Nephron (organoid): ENCODE data around the gene ZNF385D.
"Not testable (repeated sequence)": the region's sequence is repeated elsewhere in the genome, so short reads cannot be mapped to it uniquely, and the experiment has no call there.

ENCODE experiments used
- H3K27ac Mint-ChIP-seq, 3 experiments: 2 replicates each; pipeline ENCODE4 v1.8.0; 2020; ENCODE audit warnings: mixed read lengths in 3 of 3, mild to moderate bottlenecking in 2 of 3, moderate library complexity in 1 of 3
- H3K27me3 Mint-ChIP-seq: 2 replicates; pipeline ENCODE4 v1.8.0; 2021; ENCODE audit warnings: low read depth, mild to moderate bottlenecking, moderate library complexity, mixed read lengths
- H3K36me3 Mint-ChIP-seq: 2 replicates; pipeline ENCODE4 v1.8.0; 2020; ENCODE audit warnings: low read depth, mixed read lengths
- H3K4me1 Mint-ChIP-seq: 2 replicates; pipeline ENCODE4 v1.8.0; 2020; ENCODE audit warnings: mixed read lengths
- H3K4me3 Mint-ChIP-seq, 3 experiments: 2 replicates each; pipeline ENCODE4 v1.8.0; 2020; ENCODE audit warnings: mild to moderate bottlenecking in 3 of 3, mixed read lengths in 3 of 3, moderate library complexity in 2 of 3
- H3K9me3 Mint-ChIP-seq: 2 replicates; pipeline ENCODE4 v1.8.0; 2020; ENCODE audit warnings: mixed read lengths
- TF ChIP-seq, protein P1 (sequence below), 3 experiments: fragments of 200-600 bp; sonication (generic); IDR thresholded peaks; one replicate each; pipeline ENCODE4 v1.5.0; 2021; ENCODE audit warnings: antibody characterized with exemption in 3 of 3; ENCODE audit not compliant: unreplicated experiment in 3 of 3

Gene ZNF385D

DNA sequence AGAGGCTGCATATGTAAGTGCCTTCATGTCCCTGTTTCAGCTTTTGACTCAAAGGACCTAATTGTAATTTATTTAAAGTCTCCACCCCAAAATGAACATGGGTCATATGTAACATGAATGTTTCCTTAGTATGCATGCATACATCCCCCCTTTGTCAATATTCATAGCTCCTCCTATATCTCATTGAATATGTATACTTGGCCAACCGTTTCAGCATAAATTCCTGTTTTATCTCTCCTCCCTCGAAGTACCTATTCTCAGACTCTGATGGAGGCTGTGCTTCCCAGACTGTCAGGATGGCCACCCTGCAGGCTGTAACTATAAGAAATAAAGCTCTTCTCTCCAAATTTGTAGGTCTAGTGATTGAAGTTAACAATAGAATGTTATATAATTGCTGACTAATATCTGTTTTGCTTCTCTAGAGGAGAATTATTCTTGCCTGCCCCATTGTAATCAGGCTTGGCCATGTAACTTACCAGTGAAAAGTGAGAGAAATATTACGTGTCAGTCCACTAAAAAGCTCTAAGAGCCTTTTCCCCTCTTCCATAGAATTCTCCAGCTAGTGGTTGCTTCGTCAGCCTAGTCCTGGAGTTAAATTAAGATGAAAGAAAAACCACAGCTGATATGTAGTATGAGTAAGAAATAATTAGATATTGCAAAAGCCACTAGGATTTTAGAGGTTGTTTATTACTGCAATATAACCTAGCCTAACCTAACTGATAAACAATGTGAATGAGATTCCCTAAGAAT lies 245.1 kb downstream of the ZNF385D start:
- TF ChIP-seq, protein P1, sequence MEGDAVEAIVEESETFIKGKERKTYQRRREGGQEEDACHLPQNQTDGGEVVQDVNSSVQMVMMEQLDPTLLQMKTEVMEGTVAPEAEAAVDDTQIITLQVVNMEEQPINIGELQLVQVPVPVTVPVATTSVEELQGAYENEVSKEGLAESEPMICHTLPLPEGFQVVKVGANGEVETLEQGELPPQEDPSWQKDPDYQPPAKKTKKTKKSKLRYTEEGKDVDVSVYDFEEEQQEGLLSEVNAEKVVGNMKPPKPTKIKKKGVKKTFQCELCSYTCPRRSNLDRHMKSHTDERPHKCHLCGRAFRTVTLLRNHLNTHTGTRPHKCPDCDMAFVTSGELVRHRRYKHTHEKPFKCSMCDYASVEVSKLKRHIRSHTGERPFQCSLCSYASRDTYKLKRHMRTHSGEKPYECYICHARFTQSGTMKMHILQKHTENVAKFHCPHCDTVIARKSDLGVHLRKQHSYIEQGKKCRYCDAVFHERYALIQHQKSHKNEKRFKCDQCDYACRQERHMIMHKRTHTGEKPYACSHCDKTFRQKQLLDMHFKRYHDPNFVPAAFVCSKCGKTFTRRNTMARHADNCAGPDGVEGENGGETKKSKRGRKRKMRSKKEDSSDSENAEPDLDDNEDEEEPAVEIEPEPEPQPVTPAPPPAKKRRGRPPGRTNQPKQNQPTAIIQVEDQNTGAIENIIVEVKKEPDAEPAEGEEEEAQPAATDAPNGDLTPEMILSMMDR (IDR thresholded peaks at IDR 0.05; ENCODE audit: unreplicated experiment in 3 of 3) = no peak
- H3K27me3 Mint-ChIP-seq = no peaks in the 10 kb centered on the region
- H3K27ac Mint-ChIP-seq = no peak overlapping the region
- no peaks in the 10 kb centered on the region for H3K36me3 Mint-ChIP-seq
- H3K9me3 Mint-ChIP-seq = no peaks in the 10 kb centered on the region
- H3K4me3 Mint-ChIP-seq = no peak overlapping the region
- no peaks in the 10 kb centered on the region for H3K4me1 Mint-ChIP-seq

DNA sequence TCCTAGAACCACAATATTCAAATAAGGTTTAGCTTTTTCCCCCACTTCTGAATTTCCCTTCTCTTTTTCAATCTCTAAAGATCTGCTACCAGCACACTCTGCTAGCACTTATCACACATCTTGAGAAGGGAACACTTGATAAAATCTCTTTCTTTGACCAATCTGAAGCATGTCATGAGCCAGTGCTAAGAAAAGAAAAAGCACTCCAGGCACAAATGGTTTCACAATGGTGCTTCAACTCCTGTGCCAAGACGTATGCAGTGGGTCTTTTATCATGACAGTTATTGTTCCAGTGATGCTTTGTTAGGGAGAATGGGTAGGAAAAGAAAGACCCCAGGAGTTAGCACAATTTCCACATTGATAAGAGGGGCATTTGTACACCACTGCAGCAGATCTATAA lies 248.4 kb downstream of the ZNF385D start:
- H3K9me3 Mint-ChIP-seq = no peaks in the 10 kb centered on the region
- H3K4me1 Mint-ChIP-seq = no peaks in the 10 kb centered on the region
- H3K36me3 Mint-ChIP-seq = no peaks in the 10 kb centered on the region
- H3K27ac Mint-ChIP-seq = no peak overlapping the region
- TF ChIP-seq, protein P1 (IDR thresholded peaks at IDR 0.05; ENCODE audit: unreplicated experiment in 3 of 3) = no peak
- H3K4me3 Mint-ChIP-seq = no peak overlapping the region
- no peaks in the 10 kb centered on the region for H3K27me3 Mint-ChIP-seq

DNA sequence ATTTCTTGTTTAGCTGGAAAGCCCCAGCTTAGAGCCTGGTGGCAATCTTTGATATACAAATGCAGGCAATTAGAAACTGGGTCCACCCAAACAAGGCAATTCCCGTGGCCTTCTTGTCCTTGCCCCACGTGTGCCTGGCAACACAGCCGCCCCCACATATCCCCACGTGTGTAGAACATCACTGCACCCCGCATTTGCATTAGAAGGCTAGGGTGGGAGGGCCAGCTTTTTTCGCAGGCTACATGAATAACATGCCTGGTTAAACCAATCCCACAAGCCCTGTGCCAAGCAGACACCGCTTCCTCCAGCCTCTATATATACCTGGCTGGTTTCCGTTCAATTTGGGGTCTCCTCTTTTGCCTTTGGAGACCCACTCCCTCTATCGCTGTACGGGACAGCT lies 250.2 kb downstream of the ZNF385D start:
- H3K27ac Mint-ChIP-seq = no peak overlapping the region
- TF ChIP-seq, protein P1 (IDR thresholded peaks at IDR 0.05; ENCODE audit: unreplicated experiment in 3 of 3) = no peak
- H3K27me3 Mint-ChIP-seq = no peaks in the 10 kb centered on the region
- no peak overlapping the region for H3K4me3 Mint-ChIP-seq
- H3K4me1 Mint-ChIP-seq = no peaks in the 10 kb centered on the region
- H3K36me3 Mint-ChIP-seq = no peaks in the 10 kb centered on the region
- H3K9me3 Mint-ChIP-seq = no peaks in the 10 kb centered on the region

DNA sequence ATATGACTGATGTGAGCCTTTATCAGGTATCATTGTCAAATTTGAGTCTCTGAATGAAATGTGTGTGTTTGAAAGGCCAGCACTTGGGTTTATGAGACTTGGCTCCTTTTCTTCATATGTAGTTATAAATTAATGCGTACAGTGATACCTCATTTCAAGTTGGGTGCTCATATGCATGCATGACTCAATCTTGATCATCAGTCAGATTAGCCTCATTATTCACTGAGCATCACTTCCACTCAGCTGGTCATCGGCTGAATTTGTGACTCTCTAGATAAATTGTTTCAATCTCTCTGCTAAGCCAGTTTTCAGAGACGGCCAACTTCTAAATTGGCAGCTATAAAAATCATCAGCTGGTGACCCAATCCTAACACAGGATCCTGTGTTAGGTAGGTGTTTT lies 260.3 kb downstream of the ZNF385D start:
- not testable (repeated sequence) for H3K27me3 Mint-ChIP-seq, H3K4me1 Mint-ChIP-seq, H3K36me3 Mint-ChIP-seq, H3K9me3 Mint-ChIP-seq, H3K4me3 Mint-ChIP-seq, H3K27ac Mint-ChIP-seq

DNA sequence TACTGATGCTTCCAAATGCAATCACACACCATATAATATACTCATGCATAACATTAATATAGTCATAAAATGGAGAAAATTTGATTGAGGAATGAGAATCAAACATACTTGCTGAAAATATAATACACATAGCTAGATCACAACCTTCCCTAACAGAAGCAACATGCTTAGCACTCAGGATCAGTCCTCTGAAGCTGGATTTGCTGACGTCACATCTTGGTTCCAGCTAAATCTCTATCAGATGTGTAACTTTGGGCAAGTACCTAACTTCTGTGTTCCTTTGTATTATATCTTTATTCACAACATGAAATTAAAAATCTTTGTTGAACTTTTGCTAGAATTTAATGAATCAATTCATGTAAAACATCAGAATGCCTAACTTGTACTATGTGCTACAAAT lies 263.5 kb downstream of the ZNF385D start:
- TF ChIP-seq, protein P1 (IDR thresholded peaks at IDR 0.05; ENCODE audit: unreplicated experiment in 3 of 3) = no peak
- H3K27me3 Mint-ChIP-seq = no peaks in the 10 kb centered on the region
- H3K36me3 Mint-ChIP-seq = no peaks in the 10 kb centered on the region
- H3K27ac Mint-ChIP-seq = no peak overlapping the region
- H3K9me3 Mint-ChIP-seq = no peaks in the 10 kb centered on the region
- peaks cover 5% of the 10 kb centered on the region for H3K4me1 Mint-ChIP-seq
- H3K4me3 Mint-ChIP-seq = no peak overlapping the region

DNA sequence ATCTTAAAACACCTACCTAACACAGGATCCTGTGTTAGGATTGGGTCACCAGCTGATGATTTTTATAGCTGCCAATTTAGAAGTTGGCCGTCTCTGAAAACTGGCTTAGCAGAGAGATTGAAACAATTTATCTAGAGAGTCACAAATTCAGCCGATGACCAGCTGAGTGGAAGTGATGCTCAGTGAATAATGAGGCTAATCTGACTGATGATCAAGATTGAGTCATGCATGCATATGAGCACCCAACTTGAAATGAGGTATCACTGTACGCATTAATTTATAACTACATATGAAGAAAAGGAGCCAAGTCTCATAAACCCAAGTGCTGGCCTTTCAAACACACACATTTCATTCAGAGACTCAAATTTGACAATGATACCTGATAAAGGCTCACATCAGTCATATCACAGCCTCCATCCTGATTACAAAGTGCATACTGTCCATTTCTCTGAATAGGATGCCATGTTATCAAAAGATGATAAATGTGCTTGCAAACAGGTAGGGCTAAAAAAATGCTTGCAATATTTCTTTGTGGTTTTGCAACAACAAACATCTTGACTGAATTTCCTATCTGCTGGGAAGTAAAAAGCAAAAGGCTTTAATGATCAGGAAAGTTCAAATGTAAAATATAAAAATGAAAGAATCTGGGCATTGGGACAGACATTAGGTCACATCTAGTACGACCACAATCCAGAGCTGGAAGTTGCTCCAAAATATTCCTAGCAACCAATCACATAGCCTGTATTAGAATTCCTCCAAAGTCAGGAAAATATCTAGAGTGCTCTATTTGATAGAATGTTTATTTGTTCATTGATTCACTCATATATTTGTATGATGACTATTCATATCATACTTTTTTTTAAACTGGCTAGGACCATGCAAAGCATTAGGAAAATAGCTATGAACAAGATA lies 264.7 kb downstream of the ZNF385D start:
- not testable (repeated sequence) for H3K9me3 Mint-ChIP-seq, H3K36me3 Mint-ChIP-seq, H3K4me3 Mint-ChIP-seq, H3K27ac Mint-ChIP-seq, H3K4me1 Mint-ChIP-seq, H3K27me3 Mint-ChIP-seq

DNA sequence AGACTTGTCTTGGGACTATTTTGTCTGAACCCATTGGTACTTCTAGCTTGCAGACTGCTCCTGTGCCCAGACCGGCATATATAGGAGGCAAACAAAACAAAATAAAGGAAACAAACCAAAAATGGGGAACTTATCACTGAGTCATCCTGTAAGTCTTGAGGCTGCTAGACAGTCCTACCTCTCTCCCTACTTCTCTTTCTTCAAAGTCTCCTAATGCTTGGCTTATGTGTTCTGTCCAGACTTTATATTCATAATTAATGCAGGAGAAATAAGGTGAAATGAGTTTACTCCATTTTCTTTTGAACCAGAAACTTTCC lies 266.2 kb downstream of the ZNF385D start:
- Mint-ChIP-seq H3K4me1 (peaks cover 5% of the 10 kb centered on the region), H3K36me3 (no peaks in the 10 kb centered on the region), H3K9me3 (no peaks in the 10 kb centered on the region), H3K27me3 (no peaks in the 10 kb centered on the region), H3K27ac (no peak overlapping the region), H3K4me3 (no peak overlapping the region)
- TF ChIP-seq, protein P1 (IDR thresholded peaks at IDR 0.05; ENCODE audit: unreplicated experiment in 3 of 3) = no peak
